GM21529 (cell line): ENCODE results near the gene ZDHHC19.

ENCODE experiments used
- ATAC-seq: cut with Tn5 transposase; IDR thresholded peaks from one replicate; pipeline ENCODE4 v1.9.1; 2021; ENCODE audit not compliant: unreplicated experiment

Gene ZDHHC19

GRCh38 chr3:196150481-196150880, 60.7 kb downstream of the ZDHHC19 start:
- ATAC-seq: no peak

GRCh38 chr3:196149831-196150301, 61.3 kb downstream of the ZDHHC19 start:
- ATAC-seq: no peak

- no peak for ATAC-seq
These were observed 61.8 kb downstream of the ZDHHC19 start for GRCh38 chr3:196149375-196149774.
